ENCODE results near the gene DMTF1. TPM values are rescaled to one million over a fixed set of nuclear protein-coding genes. Genes with fewer than 3 reads are reported as not detected.

Gene DMTF1
- total and polyA plus RNA-seq, 10 of the 15 experiments (the other 5 are each of a cell fraction or from before 2014, with no cell fraction given) = 24.3 to 191 (median 72.0) TPM

- no peaks in the 10 kb centered on the region for H3K4me1 ChIP-seq (ENCODE audit: control insufficient read depth, insufficient read depth, low read length)
- H3K9me3 ChIP-seq (replicated peaks; ENCODE audit: control insufficient read depth, insufficient read depth, low read length) = no peaks in the 10 kb centered on the region; the same call in 1 of the 3 replicates
- H3K27me3 ChIP-seq (replicated peaks in 1 of 2; ENCODE audit: control insufficient read depth in 2 of 2, insufficient read depth in 2 of 2, low read length in 1 of 2) = no peaks in the 10 kb centered on the region
- ChIA-PET CTCF (no interaction called here), POLR2A (no interaction called here), RAD21 (ENCODE audit: unreplicated experiment) (interaction anchor here (1.1 kb wide), 1 partner anchor 10 kb away, joined by 3 read pairs; no protein-coding TSS in a partner anchor), SMC1A (ENCODE audit: uncharacterized antibody, unreplicated experiment) (interaction anchor here (0.5 to 0.9 kb wide), 3 partner anchors 76 to 442 kb away, joined by 3 to 4 read pairs (median 4); no protein-coding TSS in a partner anchor)
- no peak for TF ChIP-seq NFIC (IDR thresholded peaks at IDR 0.05; ENCODE audit: low read depth, low read length)
- TF ChIP-seq ZBTB40 (IDR thresholded peaks at IDR 0.05; ENCODE audit: borderline replicate concordance) = no peak
- TF ChIP-seq GABPA (IDR thresholded peaks at IDR 0.05; ENCODE audit: low read depth) = no peak
- no peak for TF ChIP-seq EGR1 (IDR thresholded peaks at IDR 0.05; ENCODE audit: borderline replicate concordance in 1 of 2, low read depth in 2 of 2, low read length in 2 of 2)
- no peak for TF ChIP-seq BCL11A (IDR thresholded peaks at IDR 0.05; ENCODE audit: low read depth, low read length)
- no peak for TF ChIP-seq ZNF622 (IDR thresholded peaks at IDR 0.05)
- TF ChIP-seq ZNF24 (IDR thresholded peaks at IDR 0.05) = no peak
- TF ChIP-seq JUNB (IDR thresholded peaks at IDR 0.05) = no peak
- TF ChIP-seq SPI1 (IDR thresholded peaks at IDR 0.05; ENCODE audit: borderline replicate concordance, insufficient read depth, low read depth, low read length) = no peak
- no peak for TF ChIP-seq MYB (IDR thresholded peaks at IDR 0.05; ENCODE audit: borderline replicate concordance, low read depth, low read length)
- TF ChIP-seq POLR2AphosphoS2 (IDR thresholded peaks at IDR 0.05; ENCODE audit: low read depth, low read length) = no peak
- TF ChIP-seq IKZF1 (conservative IDR thresholded peaks at IDR 0.05) = no peak
- TF ChIP-seq MTA3 (IDR thresholded peaks at IDR 0.05; ENCODE audit: borderline replicate concordance, low read length) = no peak
- TF ChIP-seq NKRF (conservative IDR thresholded peaks at IDR 0.05) = no peak
- BruUV-seq (replicated peaks) = no TSS peak
- H3K9ac ChIP-seq (ENCODE audit: control insufficient read depth, insufficient read depth, low read length) = no peak overlapping the region
- no peak overlapping the region for H3K27ac ChIP-seq (ENCODE audit: control insufficient read depth, insufficient read depth)
- in situ Hi-C loops (cut with MboI) (no loop called here), intact Hi-C loops (cut with micrococcal nuclease; ENCODE audit: unreplicated experiment) (no loop called here)
- DNase-seq (ENCODE audit: low read depth, low spot score) (no peak), FAIRE-seq (no peak), ATAC-seq (no peak)
- H4K20me1 ChIP-seq (ENCODE audit: control insufficient read depth, insufficient read depth) = no peaks in the 10 kb centered on the region
- H3K4me2 ChIP-seq (ENCODE audit: control insufficient read depth, insufficient read depth) = no peak overlapping the region
- H3K4me3 ChIP-seq = no peak overlapping the region
- H2AFZ ChIP-seq (ENCODE audit: control insufficient read depth, low read depth, low read length) = no peak overlapping the region
- H3K79me2 ChIP-seq (ENCODE audit: control insufficient read depth, insufficient read depth, low read length) = no peaks in the 10 kb centered on the region
- 93% methylated on average over 6 of the region's 7 CpGs for WGBS (ENCODE audit: insufficient coverage, insufficient replicate concordance, low lambda C conversion rate, missing lambda C conversion rate)
- no peaks in the 10 kb centered on the region for H3K36me3 ChIP-seq (ENCODE audit: control insufficient read depth in 2 of 2, insufficient read depth in 2 of 2, low read length in 1 of 2)
Measured at GRCh38 chr7:87231258-87231657, 79.0 kb downstream of the DMTF1 start.

All from GM12878 (cell line).